Activated naive CD8-positive, alpha-beta T cell treated with anti-CD3 and anti-CD28 coated beads, Interleukin-2, amount 10 ng/mL, durations not matched to agents 7 days and 5 days (primary cell): ENCODE data around the gene DHRS3. TPM values are rescaled to one million over a fixed set of nuclear protein-coding genes. Genes with fewer than 3 reads are reported as not detected.

Experiments used
- ATAC-seq: fragments of 150-1000 bp; cut with Tn5 transposase; one replicate; pipeline ENCODE4 v1.10.0; 2021; ENCODE audit warnings: low read depth, moderate library complexity
- POLR2A ChIA-PET: fragments of 350-600 bp; sonication (Branson Sonifier 250); formaldehyde crosslinking; loops from one replicate; lab custom pipeline; 2021; ENCODE audit warnings: antibody characterized with exemption; lab: Charles Lee
- DNase-seq: peaks from one replicate; pipeline ENCODE4 v3.0.0; 2021
- H3K27ac Mint-ChIP-seq: one replicate; pipeline ENCODE4 v1.8.0; 2022; ENCODE audit warnings: mild to moderate bottlenecking, mixed read lengths
- H3K27me3 Mint-ChIP-seq: one replicate; pipeline ENCODE4 v1.8.0; 2022; ENCODE audit warnings: mild to moderate bottlenecking, moderate library complexity, mixed read lengths
- H3K36me3 Mint-ChIP-seq: one replicate; pipeline ENCODE4 v1.8.0; 2021; ENCODE audit warnings: mild to moderate bottlenecking, mixed read lengths
- H3K4me1 Mint-ChIP-seq: one replicate; pipeline ENCODE4 v1.8.0; 2021; ENCODE audit warnings: mixed read lengths
- H3K4me3 Mint-ChIP-seq: one replicate; pipeline ENCODE4 v1.8.0; 2022; ENCODE audit warnings: mild to moderate bottlenecking, moderate library complexity, mixed read lengths
- H3K9me3 Mint-ChIP-seq: one replicate; pipeline ENCODE4 v1.8.0; 2021; ENCODE audit warnings: mixed read lengths
- total RNA-seq, 2 experiments: library from RNA; stranded (reverse); gene quantifications; one replicate each; pipeline ENCODE4 v1.2.3, GENCODE V29; 2021

Gene DHRS3
- total RNA-seq, 2 experiments from 2014 or later, result 105 to 109 TPM

- H3K27me3 Mint-ChIP-seq, result no peaks in the 10 kb centered on the region
Observed at GRCh38 chr1:12584900-12585525, 33.0 kb downstream of the DHRS3 start.

GRCh38 chr1:12583484-12583883 is 34.5 kb downstream of the DHRS3 start:
- no peak for ATAC-seq

More at GRCh38 chr1:12584900-12585525, 33.0 kb downstream of the DHRS3 start:
- H3K9me3 Mint-ChIP-seq, result peaks cover 3% of the 10 kb centered on the region
- ATAC-seq, result no peak
- POLR2A ChIA-PET, result no interaction called here
- DNase-seq, result no peak
- no peak overlapping the region for H3K27ac Mint-ChIP-seq
- H3K36me3 Mint-ChIP-seq, result peaks cover 41% of the 10 kb centered on the region
- peaks cover 21% of the 10 kb centered on the region for H3K4me1 Mint-ChIP-seq
- H3K4me3 Mint-ChIP-seq, result no peak overlapping the region

DNA sequence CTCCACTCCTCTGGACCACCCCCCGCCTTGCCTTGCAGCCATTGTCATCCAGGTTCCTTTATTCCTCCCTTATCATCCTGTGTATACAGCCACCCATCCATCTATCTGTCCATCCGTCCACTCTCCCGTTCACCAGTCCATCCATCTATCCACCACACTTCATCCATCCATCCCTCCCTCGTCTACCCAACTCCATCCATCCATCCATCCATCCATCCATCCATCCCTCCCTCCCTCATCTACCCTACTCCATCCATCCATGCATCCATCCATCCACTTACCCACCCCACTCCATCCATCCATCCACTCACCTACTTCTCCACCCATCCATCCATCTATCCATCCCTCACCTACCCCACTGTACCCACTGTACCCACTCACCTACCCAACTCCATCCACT is 35.4 kb downstream of the DHRS3 start:
- peaks cover 38% of the 10 kb centered on the region for H3K36me3 Mint-ChIP-seq
- no peak overlapping the region for H3K4me3 Mint-ChIP-seq
- H3K27me3 Mint-ChIP-seq, result no peaks in the 10 kb centered on the region
- DNase-seq (no peak), ATAC-seq (no peak)
- H3K9me3 Mint-ChIP-seq, result peaks cover 3% of the 10 kb centered on the region
- H3K4me1 Mint-ChIP-seq, result peaks cover 17% of the 10 kb centered on the region
- H3K27ac Mint-ChIP-seq, result peak overlapping the region; percentile 42
- POLR2A ChIA-PET, result no interaction called here

More at GRCh38 chr1:12583484-12583883, 34.5 kb downstream of the DHRS3 start:
- Mint-ChIP-seq H3K4me1 (peaks cover 21% of the 10 kb centered on the region), H3K27me3 (no peaks in the 10 kb centered on the region), H3K9me3 (peaks cover 3% of the 10 kb centered on the region), H3K4me3 (no peak overlapping the region), H3K27ac (peak overlapping the region; percentile 71), H3K36me3 (peaks cover 41% of the 10 kb centered on the region)
- POLR2A ChIA-PET, result no interaction called here
- no peak for DNase-seq

GRCh38 chr1:12581179-12581578 is 36.8 kb downstream of the DHRS3 start:
- H3K27ac Mint-ChIP-seq, result no peak overlapping the region
- no peaks in the 10 kb centered on the region for H3K27me3 Mint-ChIP-seq
- peaks cover 44% of the 10 kb centered on the region for H3K36me3 Mint-ChIP-seq
- peaks cover 3% of the 10 kb centered on the region for H3K9me3 Mint-ChIP-seq
- POLR2A ChIA-PET, result no interaction called here
- no peak for DNase-seq
- no peak for ATAC-seq
- H3K4me3 Mint-ChIP-seq, result no peak overlapping the region
- H3K4me1 Mint-ChIP-seq, result peaks cover 14% of the 10 kb centered on the region

DNA sequence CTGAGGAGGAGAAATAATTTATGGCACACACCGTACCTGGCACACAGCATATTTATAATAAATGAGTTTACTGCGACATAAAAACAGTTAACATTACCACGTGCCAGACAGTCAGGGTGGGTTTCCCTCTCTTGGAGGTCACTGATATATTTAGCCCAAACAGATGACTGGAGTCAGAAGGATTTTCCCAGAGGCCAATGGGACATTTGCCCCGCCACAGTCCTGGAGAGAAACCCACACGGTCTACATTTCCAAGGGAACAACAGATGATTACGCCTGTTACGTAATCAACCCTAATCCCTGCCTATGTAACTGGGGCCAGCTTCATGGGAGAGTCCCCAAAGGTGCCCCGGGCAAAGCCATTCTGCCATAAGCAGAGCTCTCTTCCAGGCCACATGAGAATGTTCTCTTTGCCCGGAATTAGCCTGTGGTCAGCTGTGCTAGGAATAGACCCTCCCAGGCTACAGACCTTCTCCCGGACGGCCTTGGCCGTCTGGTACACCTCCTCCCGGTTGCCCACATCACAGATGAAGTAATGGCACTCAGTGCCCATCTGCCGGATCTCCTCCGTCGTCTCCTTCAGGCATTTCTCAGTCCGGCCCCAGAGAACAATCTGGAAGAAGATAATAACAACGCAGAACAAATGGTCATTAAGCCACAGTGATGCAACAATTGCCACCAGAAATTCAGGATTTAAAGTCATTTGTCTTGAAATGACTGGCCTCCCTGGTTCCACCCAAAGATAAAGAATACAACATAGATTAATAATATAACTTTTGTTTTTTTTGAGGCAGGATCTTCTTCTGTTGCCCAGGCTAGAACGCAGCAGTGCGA is 37.7 kb downstream of the DHRS3 start:
- Mint-ChIP-seq H3K4me1 (peaks cover 14% of the 10 kb centered on the region), H3K27ac (no peak overlapping the region), H3K36me3 (peaks cover 46% of the 10 kb centered on the region), H3K9me3 (peaks cover 3% of the 10 kb centered on the region), H3K4me3 (no peak overlapping the region), H3K27me3 (no peaks in the 10 kb centered on the region)
- no peak for ATAC-seq
- POLR2A ChIA-PET, result no interaction called here
- DNase-seq, result no peak

DNA sequence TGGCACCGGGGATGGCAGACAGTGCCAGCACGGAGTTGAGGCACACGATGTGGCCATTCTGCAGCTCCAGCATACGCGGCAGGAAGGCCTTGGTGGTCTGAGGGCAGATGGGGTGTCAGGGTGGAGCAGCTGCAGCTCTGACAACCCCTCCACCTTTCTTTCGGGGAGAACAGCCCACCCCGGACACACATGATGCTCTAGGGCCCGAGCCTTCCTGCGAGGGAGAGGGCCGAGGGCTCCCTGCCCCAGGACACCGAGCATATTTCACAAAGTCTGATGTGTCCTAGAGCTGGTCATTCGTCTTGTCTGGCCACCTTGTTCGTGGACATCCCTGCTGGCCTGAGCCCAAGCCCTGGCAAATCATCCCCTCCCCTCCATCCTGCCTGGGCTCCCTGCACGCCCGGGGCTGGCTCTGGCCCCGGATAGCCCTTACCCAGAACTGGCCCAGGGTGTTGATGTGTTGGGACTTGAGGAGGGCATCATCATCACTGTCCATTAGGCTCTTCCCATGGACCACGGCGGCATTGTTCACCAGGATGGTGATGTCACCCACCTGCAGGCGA is 39.1 kb downstream of the DHRS3 start:
- Mint-ChIP-seq H3K27ac (no peak overlapping the region), H3K4me1 (peaks cover 14% of the 10 kb centered on the region), H3K9me3 (peaks cover 3% of the 10 kb centered on the region), H3K27me3 (no peaks in the 10 kb centered on the region), H3K4me3 (no peak overlapping the region), H3K36me3 (peaks cover 51% of the 10 kb centered on the region)
- ATAC-seq (no peak), DNase-seq (no peak)
- POLR2A ChIA-PET, result no interaction called here

DNA sequence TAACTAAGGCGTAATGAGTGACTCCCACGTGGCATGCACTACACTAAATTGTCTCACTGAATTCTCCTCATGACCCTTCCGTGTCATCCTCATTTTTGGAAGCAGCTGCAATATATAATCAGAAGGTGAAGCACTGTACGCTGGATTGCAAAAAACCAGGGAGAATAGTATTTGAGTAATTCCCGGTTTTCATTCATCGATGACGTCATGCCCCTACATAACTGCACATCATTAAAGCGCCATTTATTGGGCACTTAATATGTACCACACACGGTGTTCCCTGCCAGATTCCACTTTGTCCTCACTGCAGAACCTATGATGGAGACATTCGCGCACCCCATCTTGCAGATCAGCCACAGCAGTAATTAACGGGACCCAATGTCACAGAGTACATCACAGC is 41.0 kb downstream of the DHRS3 start:
- POLR2A ChIA-PET, result interaction anchor here (1.6 kb wide), 1 partner anchor 41 kb away, joined by 10 read pairs; the partner anchor contains the start of gene DHRS3
- no peak overlapping the region for H3K27ac Mint-ChIP-seq
- peaks cover 4% of the 10 kb centered on the region for H3K4me1 Mint-ChIP-seq
- DNase-seq (no peak), ATAC-seq (no peak)
- H3K27me3 Mint-ChIP-seq, result no peaks in the 10 kb centered on the region
- peaks cover 50% of the 10 kb centered on the region for H3K36me3 Mint-ChIP-seq
- H3K9me3 Mint-ChIP-seq, result no peaks in the 10 kb centered on the region
- H3K4me3 Mint-ChIP-seq, result no peak overlapping the region

- POLR2A ChIA-PET, result no interaction called here
- no peak for ATAC-seq
- H3K9me3 Mint-ChIP-seq, result no peaks in the 10 kb centered on the region
- H3K27ac Mint-ChIP-seq, result no peak overlapping the region
- no peak for DNase-seq
- H3K4me1 Mint-ChIP-seq, result peaks cover 3% of the 10 kb centered on the region
- H3K36me3 Mint-ChIP-seq, result peaks cover 57% of the 10 kb centered on the region
- no peak overlapping the region for H3K4me3 Mint-ChIP-seq
- H3K27me3 Mint-ChIP-seq, result no peaks in the 10 kb centered on the region
Observed at GRCh38 chr1:12574757-12575139, 43.3 kb downstream of the DHRS3 start.

DNA sequence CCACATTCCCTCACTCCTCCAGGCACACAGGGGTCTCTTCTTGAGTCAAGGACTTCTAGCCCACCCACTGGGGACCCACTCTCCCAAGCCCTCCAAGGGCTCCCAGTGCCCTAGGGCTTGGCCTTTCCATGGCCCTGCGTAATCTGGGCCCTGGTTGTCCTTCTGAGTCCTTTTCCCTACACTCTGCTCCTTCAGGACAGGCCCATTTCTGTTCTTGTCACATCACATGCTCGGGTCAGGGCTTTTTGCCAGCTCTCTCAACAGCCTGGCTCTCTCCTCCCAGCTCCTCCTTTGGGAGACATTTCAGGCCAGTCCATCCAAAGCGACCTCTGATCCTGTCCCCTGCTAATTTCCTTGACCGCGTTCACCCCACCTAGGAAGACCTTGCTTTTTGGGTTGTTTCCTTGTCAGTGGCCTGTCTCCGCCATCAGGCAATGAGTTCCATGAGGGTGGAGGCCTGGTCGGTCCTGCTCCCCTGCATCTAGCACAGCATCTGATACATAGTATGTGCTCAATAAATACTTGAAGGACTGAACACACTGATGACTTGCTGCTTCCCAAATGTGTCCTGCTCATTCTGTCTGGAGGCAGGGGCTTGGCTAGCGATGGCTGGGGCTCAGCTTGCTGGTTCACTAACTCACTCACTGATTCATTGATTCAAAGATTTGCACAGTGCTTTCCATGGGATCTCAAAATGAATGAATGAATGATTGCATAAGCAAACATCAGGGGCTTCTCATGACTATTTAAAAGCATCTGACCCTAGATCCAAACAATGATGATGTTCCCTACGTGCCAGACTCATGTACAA is 44.8 kb downstream of the DHRS3 start:
- POLR2A ChIA-PET, result no interaction called here
- DNase-seq (no peak), ATAC-seq (no peak)
- Mint-ChIP-seq H3K4me1 (peaks cover 3% of the 10 kb centered on the region), H3K36me3 (peaks cover 57% of the 10 kb centered on the region), H3K27me3 (no peaks in the 10 kb centered on the region), H3K9me3 (no peaks in the 10 kb centered on the region), H3K4me3 (no peak overlapping the region), H3K27ac (no peak overlapping the region)

GRCh38 chr1:12572522-12572921 is 45.5 kb downstream of the DHRS3 start:
- POLR2A ChIA-PET, result no interaction called here
- ATAC-seq (no peak), DNase-seq (no peak)
- H3K9me3 Mint-ChIP-seq, result no peaks in the 10 kb centered on the region
- no peak overlapping the region for H3K4me3 Mint-ChIP-seq
- H3K36me3 Mint-ChIP-seq, result peaks cover 57% of the 10 kb centered on the region
- peaks cover 2% of the 10 kb centered on the region for H3K4me1 Mint-ChIP-seq
- no peak overlapping the region for H3K27ac Mint-ChIP-seq
- no peaks in the 10 kb centered on the region for H3K27me3 Mint-ChIP-seq

DNA sequence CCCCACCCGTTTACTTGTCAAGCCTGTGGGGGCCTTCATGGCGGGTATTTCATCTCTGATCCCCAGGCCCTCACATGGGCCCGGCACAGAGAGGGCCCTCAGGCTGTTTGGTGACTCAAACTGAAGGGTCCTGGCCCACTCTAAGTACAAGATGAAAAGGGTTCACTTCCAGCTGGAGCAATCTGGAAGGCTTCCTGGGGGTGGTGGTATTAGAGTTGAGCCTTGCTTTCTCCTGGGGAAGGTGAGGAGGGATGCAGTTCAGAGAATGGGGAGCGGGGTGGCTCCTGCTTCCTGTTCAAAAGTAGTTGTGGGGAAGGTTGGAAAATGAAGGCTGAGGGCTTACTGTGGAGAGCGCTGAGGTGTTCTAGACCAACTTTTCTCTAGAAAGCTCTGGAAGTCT is 47.7 kb downstream of the DHRS3 start:
- POLR2A ChIA-PET, result no interaction called here
- H3K4me1 Mint-ChIP-seq, result peaks cover 2% of the 10 kb centered on the region
- H3K9me3 Mint-ChIP-seq, result no peaks in the 10 kb centered on the region
- H3K36me3 Mint-ChIP-seq, result peaks cover 65% of the 10 kb centered on the region
- H3K4me3 Mint-ChIP-seq, result no peak overlapping the region
- no peak overlapping the region for H3K27ac Mint-ChIP-seq
- ATAC-seq (no peak), DNase-seq (no peak)
- no peaks in the 10 kb centered on the region for H3K27me3 Mint-ChIP-seq

DNA sequence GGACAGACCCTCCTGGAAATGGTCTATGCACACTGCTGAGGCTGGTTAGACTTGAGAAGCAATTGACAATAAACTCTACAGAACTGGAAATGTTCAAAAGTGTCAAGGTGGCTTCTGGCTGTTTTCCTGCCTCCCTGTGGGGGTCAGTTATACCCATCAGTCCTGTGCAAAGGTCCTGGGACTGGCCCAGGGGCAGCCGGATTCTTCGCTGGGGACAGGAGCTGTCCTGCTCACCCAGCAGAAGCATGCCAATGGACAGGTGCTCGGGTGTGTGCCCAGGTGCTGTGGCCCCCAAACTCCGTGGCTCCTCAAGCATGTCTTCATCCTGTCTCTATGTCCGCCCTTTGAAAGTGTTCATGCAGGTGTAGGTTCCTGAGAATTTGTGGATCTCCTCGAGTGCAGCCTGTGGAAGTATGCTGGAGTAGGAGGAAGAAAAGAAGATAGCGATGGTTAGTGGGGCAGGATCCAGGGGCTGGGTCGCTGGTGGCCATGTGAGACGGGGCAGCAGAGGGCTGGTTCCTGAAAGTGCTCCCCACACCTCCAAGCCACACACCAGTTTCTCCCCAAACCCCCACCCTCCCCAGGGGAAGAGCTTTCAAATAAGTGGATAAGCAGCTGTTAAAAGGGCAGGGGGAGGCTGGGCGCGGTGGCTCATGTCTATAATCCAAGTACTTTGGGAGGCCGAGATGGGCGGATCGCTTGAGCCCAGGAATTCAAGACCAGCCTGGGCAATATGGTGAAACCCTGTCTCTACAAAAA is 49.8 kb downstream of the DHRS3 start:
- H3K4me1 Mint-ChIP-seq, result peaks cover 2% of the 10 kb centered on the region
- ATAC-seq, result no peak
- DNase-seq, result no peak
- H3K36me3 Mint-ChIP-seq, result peaks cover 67% of the 10 kb centered on the region
- peak overlapping the region; percentile 32 for H3K27ac Mint-ChIP-seq
- no peaks in the 10 kb centered on the region for H3K27me3 Mint-ChIP-seq
- no peak overlapping the region for H3K4me3 Mint-ChIP-seq
- H3K9me3 Mint-ChIP-seq, result peaks cover 9% of the 10 kb centered on the region
- POLR2A ChIA-PET, result no interaction called here
